ENCODE measurements around the gene SEMA7A. TPM values are rescaled to one million over a fixed set of nuclear protein-coding genes. Genes with fewer than 3 reads are reported as not detected.

Gene SEMA7A
- polyA plus RNA-seq, 5 donors = 4.2 to 7.1 (median 6.1) TPM

DNA sequence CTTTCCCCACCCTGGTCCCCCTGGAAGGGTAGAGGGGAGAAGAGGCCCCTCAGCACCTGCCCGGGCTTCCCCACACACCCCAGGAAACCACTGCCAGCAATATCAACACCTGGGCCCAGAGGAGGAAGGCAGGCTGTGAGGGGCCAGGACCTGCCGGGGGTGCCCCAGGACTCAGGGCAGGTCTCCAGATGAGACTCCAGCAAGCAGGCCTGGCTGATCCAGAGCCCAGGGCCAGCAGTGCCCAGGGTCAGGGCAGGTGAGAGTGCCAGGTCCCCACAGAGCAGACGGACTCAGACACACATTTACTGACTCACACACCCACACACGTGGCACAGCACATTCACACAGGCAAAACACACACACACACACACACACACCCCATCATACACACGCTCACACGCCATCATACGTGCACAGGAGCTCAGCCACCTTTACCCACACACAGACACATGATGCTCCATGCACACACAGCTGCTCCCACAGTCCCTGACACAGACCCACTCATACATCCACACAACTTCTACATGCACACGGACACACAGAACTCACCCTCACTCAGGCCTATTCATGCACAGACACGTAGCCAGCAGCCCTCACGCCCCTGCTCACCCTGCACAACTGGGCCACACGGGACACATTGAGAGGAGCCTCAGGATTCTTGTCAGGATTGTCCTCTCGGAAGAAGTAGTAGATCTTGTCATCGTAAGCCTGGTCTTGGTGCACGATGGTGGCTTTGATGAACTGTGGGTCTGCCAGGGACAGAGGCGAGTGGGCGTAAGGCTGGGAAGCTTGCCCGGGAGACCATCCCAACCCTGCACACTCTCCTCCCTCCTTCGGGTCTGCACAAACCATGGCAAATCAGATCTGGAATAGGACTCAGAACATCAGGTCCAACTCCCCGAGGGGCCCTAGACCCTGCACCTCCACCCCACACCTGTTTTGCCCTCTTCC lies 17.5 kb downstream of the SEMA7A start:
- DNase-seq = no peak

GRCh38 chr15:74414603-74415338 lies 19.0 kb downstream of the SEMA7A start:
- no peak for DNase-seq

GRCh38 chr15:74414081-74414580 lies 19.6 kb downstream of the SEMA7A start:
- DNase-seq = no peak

DNA sequence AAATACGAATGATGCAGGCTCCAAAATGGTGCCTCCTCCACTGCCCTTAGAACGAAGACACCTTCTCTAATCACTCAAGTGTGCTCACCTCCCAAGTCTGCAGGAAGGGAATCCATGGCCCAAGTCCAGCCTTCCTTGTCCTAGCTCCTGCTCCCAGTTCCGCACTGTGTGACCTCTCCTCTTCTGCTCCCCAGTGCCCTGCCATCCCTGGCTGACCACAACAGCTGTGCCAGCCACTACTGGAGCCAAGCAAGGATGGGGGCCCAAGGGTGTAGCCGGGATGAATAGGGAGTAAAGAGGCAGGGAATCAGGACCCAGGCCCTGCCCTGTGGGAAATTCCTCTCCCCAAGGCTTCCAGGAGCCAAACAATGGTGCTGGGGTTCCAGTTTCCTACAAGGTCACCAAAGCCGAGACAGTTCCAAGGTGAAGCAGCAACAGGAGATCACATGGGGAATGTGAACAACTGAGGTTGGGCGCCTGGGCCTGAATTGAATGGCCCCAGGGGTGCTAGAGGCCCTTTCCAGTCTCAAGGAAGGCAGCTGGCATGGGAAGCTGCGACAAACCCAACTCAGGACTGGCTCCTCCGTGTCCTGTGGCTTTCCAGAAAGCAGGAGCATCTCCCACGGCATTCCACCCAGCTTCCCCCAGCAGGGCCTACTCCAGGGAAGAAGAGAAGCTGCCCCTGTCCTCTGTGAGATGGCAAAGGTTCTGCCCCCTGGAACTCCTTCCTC lies 20.2 kb downstream of the SEMA7A start:
- DNase-seq = no peak

DNA sequence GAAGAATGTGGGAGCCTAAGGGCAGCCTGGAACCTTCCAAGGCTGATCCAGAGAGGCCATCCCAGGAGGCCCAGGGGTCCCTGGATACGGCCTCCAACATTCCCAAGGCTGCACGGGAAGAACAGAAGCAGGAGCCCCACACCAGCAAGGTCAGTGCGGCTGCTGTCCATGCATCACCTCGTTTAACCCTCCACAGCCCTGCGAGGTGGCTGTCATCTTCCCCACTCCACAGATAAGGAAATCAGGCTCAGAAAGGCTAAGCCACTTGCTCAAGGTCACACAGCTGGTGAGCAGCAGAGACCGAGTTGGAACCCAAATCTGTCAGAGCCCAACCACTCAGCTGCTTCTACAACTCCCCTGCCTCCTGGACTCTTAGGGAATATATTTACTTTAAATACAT lies 21.6 kb downstream of the SEMA7A start:
- DNase-seq = no peak

DNA sequence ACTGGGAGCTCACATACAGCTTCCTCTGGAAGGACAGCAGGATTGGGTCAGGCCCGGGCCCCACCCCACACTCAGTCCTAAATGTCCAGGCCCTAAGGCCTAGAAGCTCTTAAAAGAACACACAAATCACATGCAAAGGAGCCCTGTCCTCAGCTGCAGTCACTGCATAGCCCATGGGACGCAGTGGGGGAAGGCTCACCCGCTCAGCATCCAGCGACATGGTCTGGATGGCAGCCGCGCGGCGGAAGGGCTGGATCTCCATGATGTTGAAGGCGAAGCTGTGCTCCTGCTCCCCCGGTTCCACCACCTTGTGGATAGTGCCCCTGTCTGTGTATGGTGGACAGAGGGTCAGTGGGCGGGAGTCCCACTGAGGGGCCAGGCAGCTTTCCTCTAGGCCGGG lies 22.1 kb downstream of the SEMA7A start:
- DNase-seq = no peak

- DNase-seq = no peak
These were observed 23.3 kb downstream of the SEMA7A start for GRCh38 chr15:74410502-74410901.

DNA sequence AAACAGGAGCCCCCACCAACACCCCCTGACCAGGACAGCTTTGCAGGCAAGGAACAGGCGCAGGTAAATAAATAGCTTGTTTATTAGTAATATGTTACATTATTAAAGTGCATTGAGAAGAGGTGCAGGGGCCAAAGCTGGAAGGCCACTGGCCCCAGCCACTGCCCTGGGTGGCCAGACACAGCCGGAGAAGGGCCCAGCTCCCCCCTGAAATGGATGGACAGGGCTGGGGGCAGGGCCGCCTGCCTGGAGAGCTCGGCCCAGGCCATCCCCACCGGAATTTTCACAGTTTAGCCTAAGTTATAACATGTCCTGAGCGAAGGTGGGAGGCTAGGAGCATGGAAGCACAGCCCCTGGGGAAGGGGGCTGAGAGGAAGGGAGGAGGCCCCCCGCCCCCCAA lies 24.5 kb downstream of the SEMA7A start:
- no peak for DNase-seq

DNA sequence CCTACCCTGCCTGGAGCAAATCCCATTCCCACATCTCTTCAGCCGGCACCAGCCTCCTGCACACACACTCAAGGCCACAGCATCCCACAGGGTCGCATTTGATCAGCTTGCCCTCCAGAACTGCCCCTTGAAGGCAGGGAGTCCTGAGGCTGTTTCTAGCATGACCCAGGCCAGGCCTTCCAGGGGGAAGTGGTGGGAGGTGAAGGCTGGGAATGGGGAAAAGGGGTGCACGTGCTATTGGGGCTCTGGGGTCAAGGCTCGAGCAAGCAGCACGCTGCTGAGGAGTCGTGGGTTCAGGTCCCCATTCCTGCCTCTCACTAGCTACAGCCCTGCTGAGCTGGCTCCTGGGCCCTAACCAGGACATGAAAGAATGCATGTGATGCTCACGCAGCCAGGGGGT lies 24.9 kb downstream of the SEMA7A start:
- no peak for DNase-seq

DNA sequence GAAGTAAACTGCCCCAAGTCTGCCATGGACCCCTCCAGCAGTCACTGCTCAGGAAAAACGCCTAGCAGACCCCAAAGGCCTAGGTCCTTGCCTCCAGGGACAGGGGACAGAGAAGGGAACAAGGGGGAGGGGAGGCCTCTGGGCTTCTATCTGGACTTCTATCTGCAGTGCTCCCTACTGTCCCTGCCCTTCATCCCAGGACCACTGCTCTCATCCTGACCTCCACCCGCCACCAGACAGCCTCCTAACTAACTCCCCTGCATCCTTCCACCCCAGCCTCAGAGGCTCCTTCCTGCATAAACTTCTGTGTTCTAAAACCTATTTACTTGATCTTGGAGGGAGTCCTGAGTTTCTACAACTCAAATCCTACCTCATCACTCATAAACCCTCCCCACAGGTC lies 25.4 kb downstream of the SEMA7A start:
- DNase-seq = no peak

GRCh38 chr15:74406992-74407705 lies 26.6 kb downstream of the SEMA7A start:
- no peak for DNase-seq

GRCh38 chr15:74406517-74406916 lies 27.2 kb downstream of the SEMA7A start:
- DNase-seq = no peak

DNA sequence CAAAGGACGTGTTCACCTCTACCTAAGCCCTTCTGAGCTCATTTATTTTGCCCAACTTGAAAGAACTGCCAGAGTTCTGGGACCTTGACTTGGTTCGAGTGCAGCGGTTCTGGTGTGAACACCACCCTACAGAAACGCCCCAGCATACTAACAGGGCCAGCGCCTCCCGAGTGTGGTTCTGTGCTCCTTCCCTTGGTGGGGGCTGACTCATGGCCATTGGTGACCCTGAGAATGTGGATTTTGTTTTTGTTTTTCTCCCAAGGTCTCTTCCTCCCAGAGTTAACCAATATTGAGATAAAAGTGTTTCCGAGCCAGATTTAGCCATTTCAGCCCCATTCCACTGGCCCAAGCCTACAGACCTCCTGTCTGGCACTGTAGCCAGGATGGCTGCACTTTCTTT lies 27.9 kb downstream of the SEMA7A start:
- no peak for DNase-seq

DNA sequence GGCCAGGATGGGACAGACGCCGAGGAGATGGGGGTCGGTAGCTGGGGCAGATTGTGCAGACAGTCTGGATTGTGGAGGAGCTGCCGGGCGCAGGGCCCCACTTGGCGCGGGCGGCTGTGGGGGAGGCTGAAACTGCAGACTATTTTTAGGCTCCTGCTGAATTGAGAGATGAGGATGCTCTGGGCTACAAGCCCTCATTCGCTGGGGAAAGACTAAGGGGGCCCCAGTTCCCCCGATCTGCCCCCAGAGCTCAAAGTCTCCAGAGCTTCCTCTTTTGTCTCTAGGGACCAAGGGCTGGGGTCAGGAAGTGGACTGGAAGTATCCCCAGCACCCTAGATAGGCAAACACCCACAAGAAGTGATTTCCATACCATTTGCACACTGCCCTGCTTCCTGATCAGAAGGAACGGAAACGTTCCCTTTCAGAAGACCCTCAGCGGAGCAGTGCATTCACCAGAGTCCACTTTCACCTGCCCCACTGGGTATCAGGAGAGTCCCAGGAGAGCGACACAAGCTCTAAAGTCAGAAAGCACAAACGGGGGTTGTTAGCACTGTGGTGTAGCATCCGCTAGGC lies 29.7 kb downstream of the SEMA7A start:
- no peak for DNase-seq

DNA sequence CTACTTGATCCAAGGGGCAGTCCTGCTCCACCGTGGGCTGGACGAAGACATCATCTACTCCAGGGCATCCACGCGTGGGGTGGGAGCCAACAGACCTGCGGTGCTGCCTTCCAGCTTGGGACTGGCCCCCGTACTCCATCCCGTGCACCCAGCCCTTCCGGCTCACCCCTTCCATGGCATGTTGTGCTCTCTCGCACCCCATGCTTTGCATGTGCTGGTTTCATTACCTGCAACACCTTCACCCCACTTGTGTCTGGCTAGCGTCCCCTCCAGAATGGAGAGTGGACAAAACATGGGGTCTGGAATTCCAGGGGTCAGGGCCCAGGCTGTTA lies 30.2 kb downstream of the SEMA7A start:
- no peak for DNase-seq

DNA sequence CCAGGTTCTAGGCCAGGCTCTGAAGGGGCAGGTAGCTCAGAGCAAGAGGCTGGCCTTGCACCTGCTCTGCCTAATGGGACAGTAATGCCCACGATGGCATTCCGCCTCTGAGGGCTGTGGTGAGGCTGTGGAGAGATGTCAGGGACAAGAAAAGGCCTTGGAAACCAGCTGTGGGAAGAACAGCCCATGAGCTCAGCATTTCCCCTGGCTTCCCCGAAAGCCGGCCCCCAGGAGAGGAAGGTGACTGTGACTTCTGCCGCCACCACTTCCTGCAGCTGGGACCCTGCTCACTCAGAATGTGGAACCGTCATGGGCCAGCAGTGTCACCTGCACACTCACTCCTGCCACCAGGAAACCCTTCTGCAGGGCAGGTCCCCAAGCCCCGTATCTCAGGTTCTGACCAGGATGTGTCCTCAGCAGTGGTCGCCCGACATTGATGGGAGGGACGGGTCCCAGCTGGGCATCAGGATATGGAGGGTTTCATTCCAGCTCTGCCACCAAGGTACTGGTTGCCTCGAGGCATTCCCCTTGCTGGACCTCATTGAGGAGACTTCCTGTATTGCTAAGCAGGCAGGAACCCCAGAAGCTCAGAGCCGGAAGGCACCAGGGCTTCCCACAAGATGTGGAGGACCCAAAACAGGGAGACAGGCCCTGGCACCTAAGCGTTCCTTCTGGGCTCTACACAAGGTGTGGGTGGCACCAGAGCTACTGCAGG lies 30.7 kb downstream of the SEMA7A start:
- DNase-seq = no peak

- no peak for DNase-seq
These were observed 31.4 kb downstream of the SEMA7A start for GRCh38 chr15:74402337-74402841.

DNA sequence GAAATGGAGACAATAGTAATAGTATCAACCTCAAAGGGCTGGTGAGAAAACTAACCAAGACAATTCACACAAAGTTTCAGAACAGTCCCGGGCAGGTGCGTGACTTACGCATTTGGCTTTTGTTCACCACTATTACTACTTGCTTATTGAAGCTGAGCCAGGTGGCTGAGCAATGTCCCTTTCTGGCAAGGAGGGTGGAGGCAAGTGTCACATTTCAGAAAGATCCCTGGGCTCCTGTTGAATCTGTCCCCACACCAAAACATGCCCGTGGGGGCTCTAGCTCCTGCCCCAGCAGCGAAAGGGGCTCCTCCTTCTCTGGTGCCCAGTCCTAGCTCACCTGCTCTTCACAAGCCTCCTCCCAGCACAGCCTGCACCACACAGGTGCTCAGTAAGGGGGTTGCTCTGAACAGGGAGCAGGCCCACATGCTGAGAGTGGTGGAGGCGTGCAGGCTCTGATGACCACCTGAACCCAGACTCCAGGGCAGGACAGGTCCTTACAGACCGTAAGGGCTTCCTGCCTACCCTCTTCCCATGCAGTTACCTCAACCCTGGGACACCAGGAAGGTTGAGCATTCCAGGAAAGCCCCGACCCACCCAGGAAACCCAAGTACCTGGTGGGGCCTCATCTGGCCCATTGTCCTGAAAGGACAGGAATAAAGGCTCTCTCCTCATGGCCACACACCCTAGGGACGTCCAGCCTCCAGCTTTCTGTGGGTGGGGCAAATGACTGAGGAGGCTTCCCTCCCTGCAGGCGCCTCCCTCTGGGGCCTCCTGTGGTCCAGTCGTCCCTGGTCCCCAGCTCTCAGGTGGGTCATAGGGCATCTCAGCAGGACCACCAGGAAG lies 32.6 kb downstream of the SEMA7A start:
- DNase-seq = no peak

DNA sequence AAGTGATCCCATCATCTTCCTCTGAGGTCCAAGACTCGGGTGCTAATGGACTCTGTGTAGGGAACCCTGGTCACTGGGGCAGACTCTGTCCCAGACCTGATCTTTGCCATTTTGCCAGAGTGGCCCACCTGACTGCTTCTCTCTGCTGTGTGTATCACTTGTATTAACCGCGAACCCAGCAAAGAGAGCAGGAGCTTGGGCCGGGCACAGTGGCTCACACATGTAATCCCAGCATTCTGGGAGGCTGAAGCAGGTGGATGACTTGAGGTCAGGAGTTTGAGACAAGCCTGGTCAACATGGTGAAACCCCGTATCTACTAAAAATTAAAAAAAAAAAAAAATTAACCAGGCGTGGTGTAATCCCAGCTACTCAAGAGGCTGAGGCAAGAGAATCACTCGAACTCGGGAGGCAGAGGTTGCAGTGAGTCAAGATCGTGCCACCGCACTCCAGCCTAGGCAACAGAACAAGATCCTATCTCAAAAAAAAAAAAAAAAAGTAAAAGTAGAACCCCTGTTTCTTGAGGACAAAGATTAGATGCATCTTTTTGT lies 33.4 kb downstream of the SEMA7A start:
- no peak for DNase-seq

Measured in right lung (tissue), 5 donors.